ENCODE results near the gene JAM2. TPM values are rescaled to one million over a fixed set of nuclear protein-coding genes. Genes with fewer than 3 reads are reported as not detected.

JAM2 gene
- total RNA-seq, 1 donor from 2014 or later = 2.0 TPM

- TF ChIP-seq, protein P1, sequence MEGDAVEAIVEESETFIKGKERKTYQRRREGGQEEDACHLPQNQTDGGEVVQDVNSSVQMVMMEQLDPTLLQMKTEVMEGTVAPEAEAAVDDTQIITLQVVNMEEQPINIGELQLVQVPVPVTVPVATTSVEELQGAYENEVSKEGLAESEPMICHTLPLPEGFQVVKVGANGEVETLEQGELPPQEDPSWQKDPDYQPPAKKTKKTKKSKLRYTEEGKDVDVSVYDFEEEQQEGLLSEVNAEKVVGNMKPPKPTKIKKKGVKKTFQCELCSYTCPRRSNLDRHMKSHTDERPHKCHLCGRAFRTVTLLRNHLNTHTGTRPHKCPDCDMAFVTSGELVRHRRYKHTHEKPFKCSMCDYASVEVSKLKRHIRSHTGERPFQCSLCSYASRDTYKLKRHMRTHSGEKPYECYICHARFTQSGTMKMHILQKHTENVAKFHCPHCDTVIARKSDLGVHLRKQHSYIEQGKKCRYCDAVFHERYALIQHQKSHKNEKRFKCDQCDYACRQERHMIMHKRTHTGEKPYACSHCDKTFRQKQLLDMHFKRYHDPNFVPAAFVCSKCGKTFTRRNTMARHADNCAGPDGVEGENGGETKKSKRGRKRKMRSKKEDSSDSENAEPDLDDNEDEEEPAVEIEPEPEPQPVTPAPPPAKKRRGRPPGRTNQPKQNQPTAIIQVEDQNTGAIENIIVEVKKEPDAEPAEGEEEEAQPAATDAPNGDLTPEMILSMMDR (IDR thresholded peaks at IDR 0.05) = no peak
- ATAC-seq (ENCODE audit: low read depth) (no peak), DNase-seq (no peak)
- Mint-ChIP-seq H3K36me3 (ENCODE audit: low read depth) (no peaks in the 10 kb centered on the region), H3K27me3 (no peaks in the 10 kb centered on the region), H3K27ac (no peak overlapping the region), H3K9me3 (peaks cover 3% of the 10 kb centered on the region), H3K4me3 (no peak overlapping the region), H3K4me1 (no peaks in the 10 kb centered on the region)
- intact Hi-C loops (cut with micrococcal nuclease) = no loop called here
- ChIA-PET CTCF (no interaction called here), POLR2A (no interaction called here)
Observed at GRCh38 chr21:25658427-25659035, 19.5 kb downstream of the JAM2 start.

DNA sequence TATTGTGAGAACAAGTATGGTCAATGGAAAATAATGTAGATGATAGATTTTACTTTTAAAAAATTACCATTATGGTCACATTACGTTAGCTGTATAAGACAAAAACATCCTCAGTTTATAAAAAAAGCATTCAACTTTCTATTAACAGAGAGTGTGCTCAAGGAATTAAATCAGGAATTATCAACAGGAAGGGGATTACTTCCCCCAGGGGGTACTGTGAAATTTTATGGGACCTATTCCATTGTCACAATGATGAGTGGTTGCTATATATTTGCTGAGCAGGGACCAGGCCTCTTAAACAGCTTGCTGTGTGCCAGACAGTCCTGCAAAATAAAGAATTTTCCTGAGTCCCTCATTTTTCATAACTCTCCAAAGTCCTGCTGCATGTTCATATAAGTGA, 21.2 kb downstream of the JAM2 start:
- H3K36me3 Mint-ChIP-seq (ENCODE audit: low read depth) = no peaks in the 10 kb centered on the region
- ATAC-seq (ENCODE audit: low read depth) = no peak
- no peaks in the 10 kb centered on the region for H3K27me3 Mint-ChIP-seq
- no peak for DNase-seq
- H3K4me3 Mint-ChIP-seq = no peak overlapping the region
- ChIA-PET CTCF (no interaction called here), POLR2A (interaction anchor here (0.6 kb wide), 1 partner anchor 29 kb away, joined by 3 read pairs; no protein-coding TSS in a partner anchor)
- TF ChIP-seq, protein P1 (IDR thresholded peaks at IDR 0.05) = no peak
- intact Hi-C loops (cut with micrococcal nuclease) = no loop called here
- no peak overlapping the region for H3K27ac Mint-ChIP-seq
- H3K4me1 Mint-ChIP-seq = no peaks in the 10 kb centered on the region
- no peaks in the 10 kb centered on the region for H3K9me3 Mint-ChIP-seq

DNA sequence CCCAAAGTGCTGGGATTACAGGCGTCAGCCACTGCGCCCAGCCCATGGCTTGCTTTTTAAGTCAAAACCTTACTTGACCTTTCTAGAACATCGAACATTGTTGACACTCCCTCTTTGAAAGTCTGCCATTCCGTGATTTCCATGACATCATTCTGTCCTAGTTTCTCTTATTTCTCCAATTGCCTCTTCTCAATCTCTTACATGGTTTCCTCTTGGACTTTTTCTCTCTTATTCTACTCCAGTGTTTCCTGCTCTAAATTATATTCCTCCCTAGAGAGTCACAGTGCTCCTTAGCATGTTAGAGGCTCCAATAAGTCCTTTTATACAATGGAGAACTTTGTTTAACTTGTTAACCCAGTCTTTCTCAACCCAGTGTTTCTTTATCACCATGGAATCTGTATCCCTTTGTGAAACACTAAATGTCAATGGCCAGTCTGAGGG, 25.5 kb downstream of the JAM2 start:
- Mint-ChIP-seq H3K9me3 (no peaks in the 10 kb centered on the region), H3K36me3 (ENCODE audit: low read depth) (no peaks in the 10 kb centered on the region), H3K27ac (no peak overlapping the region), H3K27me3 (no peaks in the 10 kb centered on the region), H3K4me1 (no peaks in the 10 kb centered on the region), H3K4me3 (no peak overlapping the region)
- POLR2A ChIA-PET = no interaction called here
- CTCF ChIA-PET = no interaction called here
- intact Hi-C loops (cut with micrococcal nuclease) = no loop called here
- TF ChIP-seq, protein P1 (IDR thresholded peaks at IDR 0.05) = no peak
- no peak for ATAC-seq (ENCODE audit: low read depth)
- DNase-seq = no peak

DNA sequence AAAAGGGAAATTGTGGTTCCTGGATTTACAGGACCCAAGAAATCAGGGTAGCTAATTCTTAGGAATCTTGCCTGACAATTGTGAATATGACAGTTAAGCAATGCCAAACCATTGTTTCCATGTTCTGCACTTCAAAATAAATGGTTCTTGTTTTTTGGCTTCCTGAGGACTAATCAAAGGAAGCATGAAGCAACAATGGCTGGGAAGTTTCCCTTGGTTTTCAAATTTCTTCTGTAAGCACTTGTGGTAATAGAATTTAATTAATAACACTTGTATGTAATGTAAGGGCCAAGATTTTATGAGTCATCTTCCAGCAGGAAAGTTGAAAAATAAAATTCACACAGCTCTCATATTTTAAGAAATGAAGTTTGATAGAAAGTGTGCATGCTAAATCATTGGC, 31.7 kb downstream of the JAM2 start:
- Mint-ChIP-seq H3K27ac (no peak overlapping the region), H3K4me3 (no peak overlapping the region), H3K36me3 (ENCODE audit: low read depth) (no peaks in the 10 kb centered on the region), H3K27me3 (no peaks in the 10 kb centered on the region), H3K9me3 (peaks cover 7% of the 10 kb centered on the region), H3K4me1 (no peaks in the 10 kb centered on the region)
- ATAC-seq (ENCODE audit: low read depth) (no peak), DNase-seq (no peak)
- intact Hi-C loops (cut with micrococcal nuclease) = no loop called here
- ChIA-PET CTCF (no interaction called here), POLR2A (no interaction called here)
- TF ChIP-seq, protein P1 (IDR thresholded peaks at IDR 0.05) = no peak

- TF ChIP-seq, protein P1 (IDR thresholded peaks at IDR 0.05) = no peak
- no peak for DNase-seq
- Mint-ChIP-seq H3K9me3 (peaks cover 7% of the 10 kb centered on the region), H3K36me3 (ENCODE audit: low read depth) (no peaks in the 10 kb centered on the region), H3K4me3 (no peak overlapping the region), H3K27ac (no peak overlapping the region), H3K27me3 (no peaks in the 10 kb centered on the region), H3K4me1 (no peaks in the 10 kb centered on the region)
- ATAC-seq (ENCODE audit: low read depth) = no peak
- ChIA-PET CTCF (no interaction called here), POLR2A (no interaction called here)
- intact Hi-C loops (cut with micrococcal nuclease) = no loop called here
Observed at GRCh38 chr21:25676451-25676850, 37.4 kb downstream of the JAM2 start.
